ENCODE data around the gene SLC39A7.

Gene SLC39A7

GRCh38 chr6:33172688-33173534 lies 27.8 kb upstream of the SLC39A7 start:
- H3K36me3 ChIP-seq (ENCODE audit: control insufficient read depth, insufficient read depth, low read length) = no peaks in the 10 kb centered on the region
- no peaks in the 10 kb centered on the region for H3K9me3 ChIP-seq (ENCODE audit: control insufficient read depth, insufficient read depth, low read length)
- H3K9ac ChIP-seq (ENCODE audit: low read depth, low read length) = no peak overlapping the region
- no peaks in the 10 kb centered on the region for H3K4me1 ChIP-seq (ENCODE audit: control insufficient read depth, insufficient read depth, low read length)
- no peaks in the 10 kb centered on the region for H3K27me3 ChIP-seq (ENCODE audit: control insufficient read depth, insufficient read depth, low read length)
- H3K4me3 ChIP-seq (ENCODE audit: low read depth, low read length) = no peak overlapping the region

GRCh38 chr6:33173535-33174180 lies 27.0 kb upstream of the SLC39A7 start:
- no peaks in the 10 kb centered on the region for H3K27me3 ChIP-seq (ENCODE audit: control insufficient read depth, insufficient read depth, low read length)
- no peaks in the 10 kb centered on the region for H3K36me3 ChIP-seq (ENCODE audit: control insufficient read depth, insufficient read depth, low read length)
- no peak overlapping the region for H3K9ac ChIP-seq (ENCODE audit: low read depth, low read length)
- H3K9me3 ChIP-seq (ENCODE audit: control insufficient read depth, insufficient read depth, low read length) = no peaks in the 10 kb centered on the region
- H3K4me3 ChIP-seq (ENCODE audit: low read depth, low read length) = no peak overlapping the region
- H3K4me1 ChIP-seq (ENCODE audit: control insufficient read depth, insufficient read depth, low read length) = no peaks in the 10 kb centered on the region

GRCh38 chr6:33174784-33175183 lies 25.9 kb upstream of the SLC39A7 start:
- Histone ChIP-seq H3K4me1 (ENCODE audit: control insufficient read depth, insufficient read depth, low read length) (no peaks in the 10 kb centered on the region), H3K9me3 (ENCODE audit: control insufficient read depth, insufficient read depth, low read length) (no peaks in the 10 kb centered on the region), H3K27me3 (ENCODE audit: control insufficient read depth, insufficient read depth, low read length) (no peaks in the 10 kb centered on the region), H3K36me3 (ENCODE audit: control insufficient read depth, insufficient read depth, low read length) (no peaks in the 10 kb centered on the region), H3K4me3 (ENCODE audit: low read depth, low read length) (no peak overlapping the region), H3K9ac (ENCODE audit: low read depth, low read length) (no peak overlapping the region)

GRCh38 chr6:33175436-33176069 lies 25.1 kb upstream of the SLC39A7 start:
- no peaks in the 10 kb centered on the region for H3K4me1 ChIP-seq (ENCODE audit: control insufficient read depth, insufficient read depth, low read length)
- H3K4me3 ChIP-seq (ENCODE audit: low read depth, low read length) = no peak overlapping the region
- H3K27me3 ChIP-seq (ENCODE audit: control insufficient read depth, insufficient read depth, low read length) = no peaks in the 10 kb centered on the region
- no peaks in the 10 kb centered on the region for H3K36me3 ChIP-seq (ENCODE audit: control insufficient read depth, insufficient read depth, low read length)
- H3K9me3 ChIP-seq (ENCODE audit: control insufficient read depth, insufficient read depth, low read length) = no peaks in the 10 kb centered on the region
- no peak overlapping the region for H3K9ac ChIP-seq (ENCODE audit: low read depth, low read length)

- H3K9me3 ChIP-seq (ENCODE audit: control insufficient read depth, insufficient read depth, low read length) = no peaks in the 10 kb centered on the region
- no peaks in the 10 kb centered on the region for H3K36me3 ChIP-seq (ENCODE audit: control insufficient read depth, insufficient read depth, low read length)
- no peak overlapping the region for H3K4me3 ChIP-seq (ENCODE audit: low read depth, low read length)
- H3K27me3 ChIP-seq (ENCODE audit: control insufficient read depth, insufficient read depth, low read length) = no peaks in the 10 kb centered on the region
- H3K4me1 ChIP-seq (ENCODE audit: control insufficient read depth, insufficient read depth, low read length) = no peaks in the 10 kb centered on the region
- no peak overlapping the region for H3K9ac ChIP-seq (ENCODE audit: low read depth, low read length)
Measured at GRCh38 chr6:33176906-33177305, 23.8 kb upstream of the SLC39A7 start.

GRCh38 chr6:33177552-33178446 lies 22.9 kb upstream of the SLC39A7 start:
- Histone ChIP-seq H3K9me3 (ENCODE audit: control insufficient read depth, insufficient read depth, low read length) (no peaks in the 10 kb centered on the region), H3K4me3 (ENCODE audit: low read depth, low read length) (no peak overlapping the region), H3K4me1 (ENCODE audit: control insufficient read depth, insufficient read depth, low read length) (no peaks in the 10 kb centered on the region), H3K9ac (ENCODE audit: low read depth, low read length) (no peak overlapping the region), H3K27me3 (ENCODE audit: control insufficient read depth, insufficient read depth, low read length) (no peaks in the 10 kb centered on the region), H3K36me3 (ENCODE audit: control insufficient read depth, insufficient read depth, low read length) (no peaks in the 10 kb centered on the region)

GRCh38 chr6:33178755-33179475 lies 21.8 kb upstream of the SLC39A7 start:
- H3K9me3 ChIP-seq (ENCODE audit: control insufficient read depth, insufficient read depth, low read length) = no peaks in the 10 kb centered on the region
- H3K4me1 ChIP-seq (ENCODE audit: control insufficient read depth, insufficient read depth, low read length) = no peaks in the 10 kb centered on the region
- no peaks in the 10 kb centered on the region for H3K27me3 ChIP-seq (ENCODE audit: control insufficient read depth, insufficient read depth, low read length)
- H3K4me3 ChIP-seq (ENCODE audit: low read depth, low read length) = no peak overlapping the region
- no peak overlapping the region for H3K9ac ChIP-seq (ENCODE audit: low read depth, low read length)
- H3K36me3 ChIP-seq (ENCODE audit: control insufficient read depth, insufficient read depth, low read length) = no peaks in the 10 kb centered on the region

GRCh38 chr6:33181141-33181540 lies 19.5 kb upstream of the SLC39A7 start:
- H3K4me1 ChIP-seq (ENCODE audit: control insufficient read depth, insufficient read depth, low read length) = peaks cover 2% of the 10 kb centered on the region
- H3K9ac ChIP-seq (ENCODE audit: low read depth, low read length) = no peak overlapping the region
- no peaks in the 10 kb centered on the region for H3K9me3 ChIP-seq (ENCODE audit: control insufficient read depth, insufficient read depth, low read length)
- H3K27me3 ChIP-seq (ENCODE audit: control insufficient read depth, insufficient read depth, low read length) = no peaks in the 10 kb centered on the region
- no peaks in the 10 kb centered on the region for H3K36me3 ChIP-seq (ENCODE audit: control insufficient read depth, insufficient read depth, low read length)
- H3K4me3 ChIP-seq (ENCODE audit: low read depth, low read length) = no peak overlapping the region

- Histone ChIP-seq H3K27me3 (ENCODE audit: control insufficient read depth, insufficient read depth, low read length) (no peaks in the 10 kb centered on the region), H3K4me1 (ENCODE audit: control insufficient read depth, insufficient read depth, low read length) (peaks cover 2% of the 10 kb centered on the region), H3K4me3 (ENCODE audit: low read depth, low read length) (no peak overlapping the region), H3K9ac (ENCODE audit: low read depth, low read length) (no peak overlapping the region), H3K9me3 (ENCODE audit: control insufficient read depth, insufficient read depth, low read length) (no peaks in the 10 kb centered on the region), H3K36me3 (ENCODE audit: control insufficient read depth, insufficient read depth, low read length) (no peaks in the 10 kb centered on the region)
Measured at GRCh38 chr6:33183071-33183683, 17.5 kb upstream of the SLC39A7 start.

GRCh38 chr6:33185190-33185589 lies 15.5 kb upstream of the SLC39A7 start:
- H3K4me1 ChIP-seq (ENCODE audit: control insufficient read depth, insufficient read depth, low read length) = peaks cover 2% of the 10 kb centered on the region
- H3K36me3 ChIP-seq (ENCODE audit: control insufficient read depth, insufficient read depth, low read length) = no peaks in the 10 kb centered on the region
- H3K9ac ChIP-seq (ENCODE audit: low read depth, low read length) = no peak overlapping the region
- H3K9me3 ChIP-seq (ENCODE audit: control insufficient read depth, insufficient read depth, low read length) = no peaks in the 10 kb centered on the region
- peaks cover 6% of the 10 kb centered on the region for H3K27me3 ChIP-seq (ENCODE audit: control insufficient read depth, insufficient read depth, low read length)
- no peak overlapping the region for H3K4me3 ChIP-seq (ENCODE audit: low read depth, low read length)
